ENCODE data around the gene PTGER2. TPM values are rescaled to one million over a fixed set of nuclear protein-coding genes. Genes with fewer than 3 reads are reported as not detected.

PTGER2 gene
- total RNA-seq, 1 experiment from 2014 or later = 0.57 TPM

GRCh38 chr14:52363041-52363704 is 49.1 kb downstream of the PTGER2 start:
- ChIA-PET POLR2A (no interaction called here), CTCF (no interaction called here)
- no peak for TF ChIP-seq POLR2AphosphoS5 (IDR thresholded peaks at IDR 0.05; ENCODE audit: low read depth, low read length)
- TF ChIP-seq POLR2A (IDR thresholded peaks at IDR 0.05; ENCODE audit: borderline replicate concordance, extremely low read depth, insufficient read depth, insufficient read length) = no peak
- no peak for TF ChIP-seq FOSL1 (IDR thresholded peaks at IDR 0.05; ENCODE audit: low read depth)
- TF ChIP-seq EZH2phosphoT487 (IDR thresholded peaks at IDR 0.05; ENCODE audit: borderline replicate concordance) = no peak
- TF ChIP-seq REST (IDR thresholded peaks at IDR 0.05; ENCODE audit: low read depth) = no peak
- TF ChIP-seq, protein P1, sequence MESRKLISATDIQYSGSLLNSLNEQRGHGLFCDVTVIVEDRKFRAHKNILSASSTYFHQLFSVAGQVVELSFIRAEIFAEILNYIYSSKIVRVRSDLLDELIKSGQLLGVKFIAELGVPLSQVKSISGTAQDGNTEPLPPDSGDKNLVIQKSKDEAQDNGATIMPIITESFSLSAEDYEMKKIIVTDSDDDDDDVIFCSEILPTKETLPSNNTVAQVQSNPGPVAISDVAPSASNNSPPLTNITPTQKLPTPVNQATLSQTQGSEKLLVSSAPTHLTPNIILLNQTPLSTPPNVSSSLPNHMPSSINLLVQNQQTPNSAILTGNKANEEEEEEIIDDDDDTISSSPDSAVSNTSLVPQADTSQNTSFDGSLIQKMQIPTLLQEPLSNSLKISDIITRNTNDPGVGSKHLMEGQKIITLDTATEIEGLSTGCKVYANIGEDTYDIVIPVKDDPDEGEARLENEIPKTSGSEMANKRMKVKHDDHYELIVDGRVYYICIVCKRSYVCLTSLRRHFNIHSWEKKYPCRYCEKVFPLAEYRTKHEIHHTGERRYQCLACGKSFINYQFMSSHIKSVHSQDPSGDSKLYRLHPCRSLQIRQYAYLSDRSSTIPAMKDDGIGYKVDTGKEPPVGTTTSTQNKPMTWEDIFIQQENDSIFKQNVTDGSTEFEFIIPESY (IDR thresholded peaks at IDR 0.05; ENCODE audit: extremely low read depth, insufficient replicate concordance, low read length) = no peak
- TF ChIP-seq SRF (IDR thresholded peaks at IDR 0.05; ENCODE audit: low read depth) = no peak
- no peak for TF ChIP-seq ZFX (IDR thresholded peaks at IDR 0.05)
- no peak for TF ChIP-seq SIN3A (IDR thresholded peaks at IDR 0.05; ENCODE audit: low read depth)
- no peak for TF ChIP-seq CBX3 (IDR thresholded peaks at IDR 0.05; ENCODE audit: low read depth)
- TF ChIP-seq YY1 (IDR thresholded peaks at IDR 0.05; ENCODE audit: extremely low read depth, insufficient replicate concordance, low read depth, low read length) = no peak
- TF ChIP-seq ELF1 (IDR thresholded peaks at IDR 0.05; ENCODE audit: borderline replicate concordance, low read depth) = no peak
- no peak for TF ChIP-seq CEBPB (IDR thresholded peaks at IDR 0.05; ENCODE audit: low read depth)
- no peak for TF ChIP-seq ATF3 (IDR thresholded peaks at IDR 0.05)
- TF ChIP-seq EGR1 (IDR thresholded peaks at IDR 0.05; ENCODE audit: low read depth) = no peak
- TF ChIP-seq, protein P2, sequence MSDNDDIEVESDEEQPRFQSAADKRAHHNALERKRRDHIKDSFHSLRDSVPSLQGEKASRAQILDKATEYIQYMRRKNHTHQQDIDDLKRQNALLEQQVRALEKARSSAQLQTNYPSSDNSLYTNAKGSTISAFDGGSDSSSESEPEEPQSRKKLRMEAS (IDR thresholded peaks at IDR 0.05) = no peak
- TF ChIP-seq, protein P3, sequence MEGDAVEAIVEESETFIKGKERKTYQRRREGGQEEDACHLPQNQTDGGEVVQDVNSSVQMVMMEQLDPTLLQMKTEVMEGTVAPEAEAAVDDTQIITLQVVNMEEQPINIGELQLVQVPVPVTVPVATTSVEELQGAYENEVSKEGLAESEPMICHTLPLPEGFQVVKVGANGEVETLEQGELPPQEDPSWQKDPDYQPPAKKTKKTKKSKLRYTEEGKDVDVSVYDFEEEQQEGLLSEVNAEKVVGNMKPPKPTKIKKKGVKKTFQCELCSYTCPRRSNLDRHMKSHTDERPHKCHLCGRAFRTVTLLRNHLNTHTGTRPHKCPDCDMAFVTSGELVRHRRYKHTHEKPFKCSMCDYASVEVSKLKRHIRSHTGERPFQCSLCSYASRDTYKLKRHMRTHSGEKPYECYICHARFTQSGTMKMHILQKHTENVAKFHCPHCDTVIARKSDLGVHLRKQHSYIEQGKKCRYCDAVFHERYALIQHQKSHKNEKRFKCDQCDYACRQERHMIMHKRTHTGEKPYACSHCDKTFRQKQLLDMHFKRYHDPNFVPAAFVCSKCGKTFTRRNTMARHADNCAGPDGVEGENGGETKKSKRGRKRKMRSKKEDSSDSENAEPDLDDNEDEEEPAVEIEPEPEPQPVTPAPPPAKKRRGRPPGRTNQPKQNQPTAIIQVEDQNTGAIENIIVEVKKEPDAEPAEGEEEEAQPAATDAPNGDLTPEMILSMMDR (IDR thresholded peaks at IDR 0.05 in 2 of 3, conservative IDR thresholded peaks at IDR 0.05 in 1 of 3; ENCODE audit: borderline replicate concordance in 1 of 3, insufficient read depth in 1 of 3, low read depth in 2 of 3, low read length in 2 of 3) = no peak
- no peak for TF ChIP-seq ZNF274 (IDR thresholded peaks at IDR 0.05; ENCODE audit: low read depth, low read length)

More at GRCh38 chr14:52363041-52363704, 49.1 kb downstream of the PTGER2 start:
- BruUV-seq (replicated peaks) = no TSS peak
- DNase-seq (ENCODE audit: low read depth, low spot score) = no peak
- Histone ChIP-seq H3K4me3 (replicated peaks in 1 of 2; ENCODE audit: low read depth in 1 of 2, low read length in 2 of 2) (no peak overlapping the region), H3K9me3 (ENCODE audit: control insufficient read depth in 1 of 2, insufficient read depth in 1 of 2, low read depth in 1 of 2, low read length in 2 of 2) (no peaks in the 10 kb centered on the region), H3K36me3 (ENCODE audit: control insufficient read depth in 1 of 2, insufficient read depth in 2 of 2, low read length in 2 of 2) (no peaks in the 10 kb centered on the region), H3K4me1 (ENCODE audit: control insufficient read depth in 1 of 2, insufficient read depth in 2 of 2, low read length in 2 of 2) (no peaks in the 10 kb centered on the region), H4K20me1 (ENCODE audit: insufficient read depth) (no peaks in the 10 kb centered on the region), H3K79me2 (ENCODE audit: insufficient read depth, low read length) (no peaks in the 10 kb centered on the region), H3K27ac (ENCODE audit: low read depth, low read length) (no peak overlapping the region), H3K9me2 (ENCODE audit: insufficient read depth) (no peaks in the 10 kb centered on the region), H3K9ac (ENCODE audit: low read length) (no peak overlapping the region), H3K27me3 (ENCODE audit: insufficient read depth, low read length) (no peaks in the 10 kb centered on the region), H3K4me2 (ENCODE audit: low read length) (no peak overlapping the region), H2AFZ (ENCODE audit: low read depth, low read length, poor library complexity, severe bottlenecking) (no peak overlapping the region)
- no peak for ATAC-seq
- intact Hi-C loops (cut with micrococcal nuclease) = no loop called here
- RAD21 ChIA-PET (ENCODE audit: low non-redundant PET in 1 of 2, low total read pairs in 2 of 2, uncharacterized antibody in 2 of 2, unreplicated experiment in 2 of 2) = no interaction called here
